Stimulated activated CD8-positive, alpha-beta memory T cell treated with anti-CD3 and anti-CD28 coated beads, Interleukin-15, amount 100 ng/mL, for 48 hours (primary cell): ENCODE data around the gene CPA4.
"Not testable (repeated sequence)": the region's sequence is repeated elsewhere in the genome, so short reads cannot be mapped to it uniquely, and the experiment has no call there.

Experiments used
- DNase-seq, 2 donors: peaks; one replicate each; pipeline ENCODE4 v3.0.0-alpha.2; 2020; ENCODE audit warnings: low read depth in 2 of 2

CPA4 gene

DNA sequence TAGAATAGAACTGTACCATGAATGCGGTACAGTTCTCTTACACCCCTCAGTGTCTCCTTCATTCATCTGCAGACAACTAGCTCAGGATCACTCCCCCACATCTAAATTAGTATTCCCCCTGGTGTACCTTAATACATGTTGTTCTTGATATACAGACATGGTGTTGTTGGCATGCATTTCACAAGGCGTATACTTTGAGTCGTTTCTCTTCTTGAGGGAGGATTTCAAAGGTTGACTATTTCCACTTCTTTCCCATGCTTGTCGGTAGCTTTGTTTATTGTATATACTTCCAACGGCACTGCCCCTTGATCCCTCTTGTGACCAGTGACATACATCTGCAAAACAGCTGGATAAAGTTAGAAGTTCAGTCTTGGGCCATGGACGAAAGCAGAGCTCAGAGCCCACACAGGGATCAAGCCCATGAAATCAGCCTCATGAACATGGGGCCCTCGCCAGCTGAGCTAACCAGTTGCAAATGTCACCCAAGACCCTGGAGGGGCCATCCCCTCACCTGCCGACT, 8.6 kb downstream of the CPA4 start:
- no peak for DNase-seq

DNA sequence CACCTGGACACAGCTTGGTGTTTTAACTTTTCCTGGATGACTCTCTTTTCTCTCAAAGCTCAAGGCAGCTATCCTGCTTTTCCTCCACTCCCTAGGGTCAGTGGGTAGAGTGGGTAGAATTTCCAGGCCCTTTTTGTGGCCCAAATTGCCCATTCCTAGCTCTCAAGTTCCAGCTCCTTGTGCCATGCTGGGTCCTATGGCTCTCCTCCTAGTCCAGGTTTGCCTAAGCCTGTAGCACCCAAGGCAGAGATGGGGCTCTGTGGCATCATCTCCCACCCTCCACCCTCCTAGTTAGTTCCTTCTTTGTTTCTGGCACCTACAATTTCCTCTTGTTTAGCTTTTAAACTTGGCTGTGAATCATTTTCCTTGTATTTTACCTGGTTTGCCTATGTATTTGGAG, 9.7 kb downstream of the CPA4 start:
- no peak for DNase-seq

DNA sequence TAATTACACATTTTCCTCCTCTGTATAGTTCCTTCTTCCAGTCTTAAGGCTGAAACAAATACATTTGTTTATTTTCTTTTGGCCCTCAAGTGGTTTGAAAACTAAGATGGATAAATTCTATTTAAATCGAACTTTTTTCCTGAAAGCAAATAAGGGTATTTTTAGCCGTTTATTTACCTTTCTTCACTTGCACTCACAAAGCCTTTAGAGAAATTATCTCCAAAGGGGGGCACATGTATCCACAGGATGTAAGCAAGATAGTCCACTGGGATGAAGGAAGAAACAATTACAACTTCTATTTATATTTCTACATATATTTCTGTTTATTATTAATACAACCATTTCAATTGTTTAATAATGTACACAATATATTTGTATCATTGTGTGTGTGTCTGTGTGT, 10.2 kb downstream of the CPA4 start:
- no peak for DNase-seq

DNA sequence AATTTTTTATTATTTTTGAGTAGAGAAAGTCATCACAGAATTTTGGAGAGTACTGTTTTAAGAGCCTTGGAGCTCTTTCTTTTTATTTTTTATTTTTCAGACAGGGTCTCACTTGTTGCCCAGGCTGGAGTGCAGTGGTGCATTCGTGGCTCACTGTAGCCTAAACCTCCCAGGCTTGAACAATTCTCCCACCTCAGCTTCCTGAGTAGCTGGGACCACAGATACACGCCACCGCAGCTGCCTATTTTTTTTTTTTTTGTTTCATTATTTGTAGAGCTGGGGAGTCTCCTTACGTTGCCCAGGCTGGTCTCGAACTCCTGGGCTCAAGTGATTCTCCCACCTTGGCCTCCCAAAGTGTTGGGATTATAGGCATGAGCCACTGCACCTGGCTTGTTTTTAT, 10.6 kb downstream of the CPA4 start:
- no peak for DNase-seq

DNA sequence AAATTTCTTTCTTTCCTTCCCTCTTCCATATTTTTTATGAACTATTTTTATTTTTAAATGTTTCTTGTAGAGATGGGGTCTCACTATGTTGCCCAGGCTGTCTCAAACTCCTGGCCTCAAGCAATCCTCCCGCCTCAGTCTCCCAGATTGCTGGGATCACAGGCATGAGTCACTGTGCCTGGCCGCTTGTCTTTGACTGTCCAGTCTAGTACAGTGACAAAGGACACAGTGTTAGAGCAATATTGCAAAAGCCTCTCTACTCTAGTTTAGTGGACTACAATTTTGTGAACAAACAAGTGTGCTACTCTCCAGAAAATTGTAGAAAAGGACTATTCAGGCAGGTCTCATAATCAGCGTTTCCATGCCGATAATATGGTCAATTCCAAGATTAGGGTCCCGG, 11.0 kb downstream of the CPA4 start:
- DNase-seq = no peak

DNA sequence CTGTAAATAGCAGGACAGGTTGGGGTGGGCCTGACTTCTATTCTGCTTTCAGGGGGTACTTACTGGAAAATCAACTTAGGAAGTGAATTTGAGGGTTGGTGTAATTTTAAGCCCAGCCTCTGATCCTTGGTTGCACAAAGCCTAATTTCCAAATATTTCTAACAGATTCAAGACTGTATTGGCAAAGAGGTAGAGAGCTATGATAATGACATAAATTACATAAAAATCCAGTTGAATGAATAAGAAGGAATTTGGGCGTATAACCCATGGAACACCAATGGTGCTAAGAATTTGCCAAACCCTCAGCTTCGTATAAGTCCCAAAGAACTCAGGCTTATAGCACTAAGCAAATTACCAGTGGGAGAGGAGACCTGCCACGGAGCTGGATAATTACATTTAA, 11.9 kb downstream of the CPA4 start:
- DNase-seq = no peak

DNA sequence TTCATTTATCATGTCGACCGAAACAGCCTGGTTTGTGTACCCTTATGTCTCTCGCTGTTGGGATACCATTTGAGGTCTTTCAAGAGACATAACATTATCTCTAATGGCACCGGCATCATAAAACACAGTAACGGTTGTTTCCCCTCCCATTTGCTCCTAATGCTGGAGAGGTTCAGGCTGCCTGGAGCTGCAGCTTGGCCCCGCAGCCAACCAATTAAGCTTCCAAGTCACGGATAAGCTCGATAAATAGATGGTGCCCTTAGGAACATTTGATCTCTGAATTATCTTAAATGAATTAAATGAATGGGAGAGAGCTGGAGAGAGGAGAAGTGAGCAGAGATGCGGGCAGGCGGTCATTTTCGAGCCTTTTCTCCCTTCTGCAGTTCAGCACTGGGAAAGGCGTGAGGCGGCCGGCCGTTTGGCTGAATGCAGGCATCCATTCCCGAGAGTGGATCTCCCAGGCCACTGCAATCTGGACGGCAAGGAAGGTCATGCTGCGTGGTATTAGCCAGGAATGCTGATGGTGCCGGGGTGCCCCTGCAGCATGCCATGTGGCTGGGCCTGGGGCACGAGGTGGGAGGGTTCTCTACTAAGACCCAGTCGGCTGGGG, 12.6 kb downstream of the CPA4 start:
- DNase-seq = no peak

DNA sequence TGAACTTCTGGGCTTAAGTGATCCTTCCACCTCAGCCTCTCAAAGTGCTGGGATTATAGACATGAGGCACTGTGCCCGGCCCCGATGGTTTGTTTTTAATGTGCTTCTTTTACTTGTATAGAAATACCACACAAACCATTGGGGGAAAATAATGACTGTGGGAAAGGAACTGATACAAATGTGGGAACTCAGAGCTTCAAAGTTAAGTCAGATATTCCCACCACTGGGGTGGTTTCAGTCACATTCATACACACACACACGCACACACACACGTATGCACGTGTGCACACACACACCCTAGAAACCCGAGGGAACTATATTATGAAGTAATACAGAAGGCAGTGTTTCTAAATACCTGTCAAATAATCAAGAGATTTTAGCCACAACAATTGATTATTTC, 17.0 kb downstream of the CPA4 start:
- no peak for DNase-seq

DNA sequence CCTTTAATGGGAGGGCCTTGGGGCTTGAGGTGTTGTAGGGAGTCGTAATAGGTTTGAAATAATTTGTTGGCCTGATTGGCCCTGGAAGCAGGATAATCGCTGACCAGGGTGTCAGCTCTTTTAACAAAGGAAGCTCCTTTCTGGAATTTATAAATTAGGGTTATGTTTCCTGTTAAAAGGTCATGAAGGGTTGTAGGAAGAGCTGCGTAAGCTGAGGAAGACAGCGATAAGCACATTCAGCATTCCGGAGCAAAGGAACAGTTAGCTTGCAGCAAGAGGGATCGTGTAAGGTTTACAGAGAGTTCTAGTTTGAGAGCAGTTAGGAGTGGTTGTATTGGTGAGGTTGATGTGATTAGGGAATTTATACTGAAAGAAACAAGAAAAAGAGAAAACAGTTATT, 21.3 kb downstream of the CPA4 start:
- no peak for DNase-seq

DNA sequence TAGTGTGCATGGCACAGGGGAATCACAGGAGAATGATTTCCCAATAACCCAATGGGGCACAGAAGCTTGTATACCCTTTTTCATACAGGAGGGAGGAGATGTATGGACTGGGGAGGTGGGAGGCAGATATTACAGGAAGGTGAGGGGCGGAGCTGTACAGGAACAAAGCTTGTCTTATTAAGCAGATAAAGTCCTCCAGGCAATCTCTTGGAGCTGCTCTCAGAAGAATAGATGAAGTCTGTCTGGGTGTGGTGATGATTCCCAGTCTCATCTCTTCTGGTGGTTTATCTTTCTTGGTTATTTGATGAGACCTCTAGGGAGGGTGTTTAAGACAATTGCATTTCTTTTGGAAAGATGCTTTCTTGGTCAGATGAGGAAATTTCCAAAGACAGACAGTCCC, 26.6 kb downstream of the CPA4 start:
- no peak for DNase-seq

DNA sequence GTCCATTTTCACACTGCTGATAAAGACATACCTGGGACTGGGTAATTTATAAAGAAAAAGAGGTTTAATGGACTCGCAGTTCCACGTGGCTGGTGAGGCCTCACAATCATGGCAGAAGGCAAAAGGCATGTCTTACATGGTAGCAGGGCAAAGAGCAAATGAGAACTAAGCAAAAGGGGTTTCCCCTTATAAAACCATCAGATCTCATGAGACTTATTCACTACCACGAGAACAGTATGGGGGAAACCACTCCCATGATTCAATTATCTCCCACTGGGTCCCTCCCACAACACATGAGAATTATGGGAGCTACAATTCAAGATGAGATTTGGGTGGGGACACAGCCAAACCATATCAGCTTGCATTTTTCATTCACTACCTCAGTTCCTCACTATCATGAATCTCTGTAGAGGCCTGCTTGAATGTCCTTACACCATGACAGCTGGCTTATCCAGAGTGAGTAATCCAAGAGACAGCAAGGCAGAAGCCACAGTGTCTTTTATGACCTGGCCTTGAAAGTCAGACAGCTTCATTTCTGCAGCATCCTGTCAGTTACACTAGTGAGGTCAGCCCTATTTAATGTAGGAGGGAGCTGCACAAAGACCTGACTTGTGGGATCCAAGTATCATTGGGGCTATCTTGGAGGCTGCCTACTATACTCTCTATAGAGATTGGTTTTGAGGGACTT, 28.7 kb downstream of the CPA4 start:
- not testable (repeated sequence) for DNase-seq

DNA sequence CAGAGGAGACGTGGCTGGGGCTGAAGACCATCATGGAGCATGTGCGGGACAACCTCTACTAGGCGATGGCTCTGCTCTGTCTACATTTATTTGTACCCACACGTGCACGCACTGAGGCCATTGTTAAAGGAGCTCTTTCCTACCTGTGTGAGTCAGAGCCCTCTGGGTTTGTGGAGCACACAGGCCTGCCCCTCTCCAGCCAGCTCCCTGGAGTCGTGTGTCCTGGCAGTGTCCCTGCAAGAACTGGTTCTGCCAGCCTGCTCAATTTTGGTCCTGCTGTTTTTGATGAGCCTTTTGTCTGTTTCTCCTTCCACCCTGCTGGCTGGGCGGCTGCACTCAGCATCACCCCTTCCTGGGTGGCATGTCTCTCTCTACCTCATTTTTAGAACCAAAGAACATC, 29.7 kb downstream of the CPA4 start:
- DNase-seq = no peak

DNA sequence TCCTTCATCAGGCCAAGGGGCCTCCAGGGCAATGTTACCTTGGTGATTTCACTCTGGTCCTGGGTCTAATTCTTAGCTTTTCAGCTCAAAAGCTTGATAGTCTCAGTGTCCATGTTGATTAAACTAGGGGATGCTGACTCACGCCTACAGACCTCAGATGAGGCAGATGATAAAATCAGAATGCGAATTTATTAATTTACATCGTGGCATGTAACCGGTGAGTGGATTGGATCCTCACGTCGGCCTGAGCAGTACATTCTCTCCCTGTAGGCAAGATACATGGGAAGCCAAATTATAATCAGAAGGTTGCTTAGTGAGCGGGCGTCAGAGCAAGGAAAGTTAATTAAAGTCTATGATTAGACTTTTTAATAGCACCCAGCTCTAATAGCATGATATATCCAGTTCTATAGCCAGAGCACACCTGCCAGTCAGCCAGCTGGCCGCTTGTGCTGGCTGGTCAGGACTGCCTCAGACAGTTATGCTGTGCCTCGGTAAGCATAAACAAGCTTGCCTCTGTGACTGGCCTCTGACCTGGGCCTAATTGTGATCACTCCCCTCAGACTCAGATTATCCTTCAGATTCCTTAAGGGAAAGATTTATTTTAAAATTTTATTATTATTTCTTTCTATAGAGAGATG, 31.5 kb downstream of the CPA4 start:
- DNase-seq = no peak

DNA sequence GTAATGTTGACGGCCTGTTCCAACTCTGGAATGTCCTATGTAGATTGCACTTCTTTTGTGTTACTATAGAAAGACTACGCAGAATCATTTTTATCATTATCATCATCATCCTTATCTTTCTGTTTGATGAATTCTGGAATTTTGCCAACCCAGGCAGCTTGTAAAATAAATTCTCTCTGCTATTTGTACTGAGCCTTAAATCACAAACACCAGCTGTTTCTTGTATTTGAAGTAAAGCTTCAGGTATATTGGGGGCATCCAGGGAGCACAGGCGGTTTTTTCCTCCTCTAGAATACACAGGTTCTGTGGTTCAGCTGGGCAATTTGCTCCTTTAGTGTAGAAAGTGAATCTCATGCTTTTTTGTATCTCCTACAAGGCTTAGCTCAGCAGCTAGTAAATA, 36.7 kb downstream of the CPA4 start:
- DNase-seq = no peak

DNA sequence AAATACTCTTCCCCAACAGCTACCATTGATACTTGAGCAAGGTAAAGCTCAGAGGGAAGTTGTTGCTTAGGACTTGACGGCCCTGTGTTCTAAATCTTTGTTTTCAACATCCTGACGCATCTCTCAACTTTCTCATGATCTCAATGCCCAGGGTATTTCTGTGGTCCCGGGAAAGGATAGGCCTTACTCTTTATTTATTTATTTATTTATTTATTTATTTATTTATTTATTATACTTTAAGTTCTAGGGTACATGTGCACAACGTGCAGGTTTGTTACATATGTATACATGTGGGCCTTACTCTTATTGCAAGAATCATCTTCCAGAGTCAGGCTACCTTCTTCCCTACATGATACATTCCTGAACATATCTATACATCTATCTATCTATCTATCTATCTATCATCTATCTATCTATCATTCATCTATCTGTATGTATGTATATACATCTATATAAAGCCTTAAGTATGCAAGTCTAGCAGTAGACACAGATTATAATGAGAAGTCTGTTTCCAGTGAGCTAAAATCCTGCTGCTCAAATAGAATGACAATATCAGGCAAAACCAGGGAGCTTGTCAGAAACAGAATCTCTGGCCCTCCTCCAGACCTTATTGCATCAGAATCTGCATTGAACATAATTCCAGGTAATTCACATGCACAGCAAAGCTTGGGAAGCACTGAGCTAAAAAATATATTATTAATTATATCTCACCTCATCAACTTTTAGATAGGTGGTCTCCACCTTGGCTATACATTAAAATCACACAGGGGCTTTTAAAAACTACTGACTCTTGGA, 39.5 kb downstream of the CPA4 start:
- no peak for DNase-seq

DNA sequence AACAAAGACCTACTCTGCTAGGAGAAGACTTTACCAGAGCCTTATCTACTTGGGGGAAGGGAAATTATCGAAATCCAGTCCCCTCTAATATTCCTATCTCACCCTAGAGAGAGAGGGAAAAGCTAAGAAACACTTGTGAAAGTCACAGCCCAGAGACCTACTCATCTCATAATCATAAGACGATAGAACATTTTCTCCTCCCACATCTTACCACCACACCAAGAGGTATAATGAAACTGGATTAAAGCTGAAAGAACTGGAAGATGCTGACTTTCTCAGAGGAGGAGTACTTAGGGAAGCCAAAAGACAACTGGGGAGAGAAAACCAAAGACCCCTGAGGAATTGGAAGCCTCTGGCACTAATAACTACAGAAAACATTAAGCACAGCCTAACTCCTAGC, 40.9 kb downstream of the CPA4 start:
- no peak for DNase-seq

DNA sequence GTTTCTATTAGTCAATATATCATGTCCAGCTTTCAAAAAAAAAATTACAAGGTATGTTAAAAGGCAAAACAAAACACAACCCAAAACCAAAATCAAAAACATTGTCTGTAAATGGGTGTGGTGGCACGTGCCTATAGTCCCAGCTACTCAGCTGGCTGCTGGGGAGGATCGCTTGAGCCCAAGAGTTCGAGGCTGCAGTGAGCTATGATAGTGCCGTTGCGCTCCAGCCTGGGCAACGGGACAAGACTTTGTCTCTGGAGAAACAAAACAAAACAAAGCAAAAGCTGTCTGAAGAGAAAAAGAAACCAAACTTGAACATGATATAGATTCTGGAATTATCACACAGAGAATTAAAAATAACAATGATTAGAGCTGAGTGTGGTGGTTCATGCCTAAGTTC, 41.3 kb downstream of the CPA4 start:
- DNase-seq = no peak

DNA sequence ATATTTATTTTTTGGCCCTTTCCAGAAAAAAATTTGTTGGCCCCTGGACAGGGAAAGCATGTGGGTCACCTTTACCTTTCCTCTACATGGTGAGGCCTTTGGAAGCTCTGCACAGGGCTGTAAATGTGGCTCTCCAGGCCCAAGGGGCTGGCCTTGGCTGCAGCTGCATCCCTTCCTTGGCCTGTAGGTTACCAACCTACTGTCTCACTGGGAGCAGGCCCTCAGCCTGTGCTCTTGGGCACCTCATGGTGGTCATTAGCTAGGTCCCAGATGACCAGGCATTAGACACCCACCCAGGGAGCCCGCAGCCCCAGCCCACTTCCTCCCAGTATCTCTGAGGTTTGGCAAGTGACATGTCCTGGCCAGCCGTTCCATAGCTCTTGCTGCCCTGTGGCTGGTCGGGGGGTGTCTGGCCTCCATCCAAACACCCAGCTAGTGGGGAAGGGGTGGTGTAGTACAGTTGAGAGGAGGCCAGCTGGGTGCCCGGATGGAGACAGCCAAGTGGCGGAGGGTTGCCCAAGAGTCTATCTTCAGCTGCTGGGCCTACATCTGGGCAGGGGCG, 44.5 kb downstream of the CPA4 start:
- no peak for DNase-seq

DNA sequence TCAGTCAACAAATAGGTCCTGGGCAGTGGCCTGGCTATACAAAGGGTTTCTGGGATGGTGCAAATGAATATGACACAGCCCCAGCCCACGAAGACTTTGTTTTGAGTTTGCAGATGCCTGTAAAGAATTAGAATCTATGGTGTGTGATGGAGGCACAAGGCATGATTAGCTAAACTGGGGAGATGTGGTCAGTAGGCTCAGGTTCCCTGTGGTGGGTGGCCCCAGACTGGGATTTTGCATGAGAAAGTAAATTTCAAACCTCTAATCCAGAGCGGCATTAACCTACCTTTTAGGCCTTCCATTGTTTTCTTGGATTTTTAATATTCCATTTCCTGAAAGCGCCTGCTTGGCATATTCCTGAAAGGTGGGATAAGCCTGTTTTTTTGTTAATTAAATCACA, 45.3 kb downstream of the CPA4 start:
- no peak for DNase-seq

DNA sequence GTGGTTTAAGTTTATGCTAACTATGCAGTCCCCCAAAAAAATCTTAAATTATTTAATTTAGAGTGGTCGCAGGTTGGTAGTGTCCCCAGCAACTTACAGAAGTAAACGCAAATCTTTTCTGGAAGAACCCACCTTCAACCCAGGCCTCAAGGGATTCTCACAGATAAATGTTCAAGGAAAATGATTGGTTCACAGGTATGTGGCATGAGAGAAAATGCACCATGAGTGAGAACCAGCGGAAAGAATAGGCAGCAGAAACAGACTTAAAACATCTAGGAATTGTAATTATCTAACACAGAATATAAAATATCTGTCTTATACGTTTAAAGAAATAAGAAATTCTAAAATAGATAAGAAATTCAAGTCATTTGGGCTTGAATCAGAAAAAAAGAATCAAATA, 48.9 kb downstream of the CPA4 start:
- no peak for DNase-seq

DNA sequence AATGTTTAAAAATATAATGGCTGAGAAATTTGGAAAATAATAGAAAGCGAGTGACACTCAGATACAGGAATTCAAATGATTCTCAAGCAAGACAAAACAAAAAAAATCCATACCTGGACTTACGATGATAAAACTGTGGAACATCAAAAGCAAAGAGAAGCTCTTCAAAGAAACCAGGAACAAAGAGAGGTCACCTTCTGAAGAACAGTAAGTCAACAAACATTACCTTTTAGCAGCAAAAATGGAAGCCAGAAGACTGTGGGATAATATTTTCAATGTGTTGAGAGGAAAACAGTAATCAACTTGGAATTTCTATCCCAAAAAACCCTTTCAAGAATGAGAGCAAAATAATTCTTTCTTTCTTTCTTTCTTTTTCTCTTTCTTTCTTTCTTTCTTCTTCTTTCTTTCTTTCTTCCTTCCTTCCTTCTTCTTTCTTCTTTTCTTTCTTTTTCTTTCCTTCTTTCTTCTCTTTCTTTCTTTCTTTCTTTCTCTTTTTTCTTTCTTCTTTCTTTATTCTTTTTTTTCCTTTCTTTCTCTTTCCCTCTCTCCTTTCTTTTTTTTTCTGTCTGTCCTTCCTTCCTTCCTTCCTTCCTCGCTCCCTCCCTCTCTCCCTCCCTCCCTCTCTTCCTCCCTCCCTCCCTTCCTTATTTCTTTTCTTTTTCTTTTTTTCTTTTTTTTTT, 49.9 kb downstream of the CPA4 start:
- DNase-seq = no peak
